Coronary artery (tissue), 2 donors: Measurements from ENCODE around the gene SRA1.

ENCODE experiments used
- DNase-seq: peaks from one replicate; pipeline ENCODE4 v3.0.0-alpha.2; 2017; ENCODE audit warnings: low spot score
- H3K27ac ChIP-seq, 2 donors: fragments of 200-600 bp; sonication (generic); one replicate each; pipeline ENCODE4 v1.5.1; 2016 to 2019
- H3K4me3 ChIP-seq: fragments of 200-600 bp; sonication (generic); 2 replicates; pipeline ENCODE4 v1.5.1; 2016; ENCODE audit warnings: mild to moderate bottlenecking, moderate library complexity
- CTCF ChIP-seq: fragments of 200-600 bp; sonication (generic); IDR thresholded peaks from one replicate; pipeline ENCODE4 v1.5.1; 2019; ENCODE audit warnings: antibody characterized with exemption

Gene SRA1

GRCh38 chr5:140571105-140571504 lies 13.8 kb upstream of the SRA1 start:
- DNase-seq: no peak
- H3K4me3 ChIP-seq: no peak overlapping the region
- H3K27ac ChIP-seq: peak overlapping the region in 1 of 2 donors; percentile 61
- TF ChIP-seq CTCF: no peak

- DNase-seq: no peak
- TF ChIP-seq CTCF: no peak
- H3K27ac ChIP-seq: peak overlapping the region in 1 of 2 donors; percentile 61
- no peak overlapping the region for H3K4me3 ChIP-seq
These were observed 13.2 kb upstream of the SRA1 start for GRCh38 chr5:140570488-140570887.

GRCh38 chr5:140570058-140570457 lies 12.8 kb upstream of the SRA1 start:
- no peak overlapping the region for H3K4me3 ChIP-seq
- H3K27ac ChIP-seq: peak overlapping the region in 1 of 2 donors; percentile 61
- no peak for DNase-seq
- no peak for TF ChIP-seq CTCF

GRCh38 chr5:140569197-140569596 lies 11.9 kb upstream of the SRA1 start:
- H3K27ac ChIP-seq: peak overlapping the region; percentile 4 to 61
- no peak overlapping the region for H3K4me3 ChIP-seq
- no peak for TF ChIP-seq CTCF
- no peak for DNase-seq

GRCh38 chr5:140568443-140569063 lies 11.3 kb upstream of the SRA1 start:
- TF ChIP-seq CTCF: no peak
- Histone ChIP-seq H3K27ac (peak overlapping the region; percentile 4 to 61), H3K4me3 (no peak overlapping the region)
- DNase-seq: no peak

GRCh38 chr5:140567871-140568270 lies 10.6 kb upstream of the SRA1 start:
- Histone ChIP-seq H3K27ac (peak overlapping the region in 1 of 2 donors; percentile 61), H3K4me3 (no peak overlapping the region)
- no peak for TF ChIP-seq CTCF
- DNase-seq: no peak

- H3K27ac ChIP-seq: no peak overlapping the region
- no peak for TF ChIP-seq CTCF
- H3K4me3 ChIP-seq: no peak overlapping the region
- DNase-seq: no peak
These were observed 10.0 kb upstream of the SRA1 start for GRCh38 chr5:140567136-140567818.
